ENCODE data around the gene COL12A1.
A peak's percentile ranks its signal among the peaks of the same experiment; 100 is the strongest.
"Not testable (repeated sequence)": the region's sequence is repeated elsewhere in the genome, so short reads cannot be mapped to it uniquely, and the experiment has no call there.

COL12A1 gene

GRCh38 chr6:75213112-75213511 lies 7.3 kb upstream of the COL12A1 start:
- no peak for DNase-seq (ENCODE audit: low read depth in 1 of 2, low spot score in 1 of 2)

- no peak for DNase-seq (ENCODE audit: low read depth in 1 of 2, low spot score in 1 of 2)
Measured at GRCh38 chr6:75211920-75212590, 6.2 kb upstream of the COL12A1 start.

DNA sequence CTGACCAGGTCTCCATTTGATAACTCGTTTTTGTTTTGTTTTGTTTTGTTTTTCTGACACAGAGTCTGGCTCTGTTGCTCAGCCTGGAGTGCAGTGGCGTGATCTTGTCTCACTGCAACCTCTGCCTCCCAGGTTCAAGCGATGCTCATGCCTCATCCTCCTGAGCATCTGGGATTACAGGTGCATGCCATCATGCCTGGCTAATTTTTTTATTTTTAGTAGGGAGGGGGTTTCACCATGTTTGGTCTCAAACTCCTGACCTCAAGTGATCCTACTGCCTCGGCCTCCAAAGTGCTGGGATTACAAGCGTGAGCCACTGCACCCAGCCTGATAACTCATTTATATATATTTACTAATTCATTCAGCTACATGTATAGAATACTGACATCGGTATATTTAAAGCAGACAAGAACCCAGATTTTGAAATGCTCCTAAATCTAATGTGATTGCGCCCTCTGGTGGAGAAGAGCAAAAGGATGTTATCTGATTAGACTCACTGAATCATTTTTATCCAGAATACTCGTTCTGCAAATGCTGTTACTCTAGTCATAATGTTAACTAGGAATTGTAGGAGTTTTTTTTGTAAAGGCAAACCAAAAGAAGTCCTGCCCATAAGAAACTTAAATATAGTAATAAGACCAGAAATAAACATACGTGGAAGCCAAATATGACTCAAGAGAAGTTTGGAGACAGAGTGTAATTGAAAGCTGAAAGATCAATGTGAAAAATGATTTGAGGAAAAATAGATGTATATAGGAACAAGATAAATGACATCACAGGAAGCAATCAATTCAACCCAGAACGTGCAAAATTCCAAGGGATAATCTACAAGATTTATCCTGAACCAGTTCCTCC lies 5.3 kb upstream of the COL12A1 start:
- DNase-seq (ENCODE audit: low read depth in 1 of 2, low spot score in 1 of 2) = no peak

GRCh38 chr6:75209184-75209723 lies 3.4 kb upstream of the COL12A1 start:
- DNase-seq (ENCODE audit: low read depth in 1 of 2, low spot score in 1 of 2) = no peak

GRCh38 chr6:75208298-75209183 lies 2.7 kb upstream of the COL12A1 start:
- peak; percentile 60 to 66 for DNase-seq (ENCODE audit: low read depth in 1 of 2, low spot score in 1 of 2)

GRCh38 chr6:75206576-75207342 lies 906 bp upstream of the COL12A1 start:
- DNase-seq (ENCODE audit: low read depth in 1 of 2, low spot score in 1 of 2) = no peak

DNA sequence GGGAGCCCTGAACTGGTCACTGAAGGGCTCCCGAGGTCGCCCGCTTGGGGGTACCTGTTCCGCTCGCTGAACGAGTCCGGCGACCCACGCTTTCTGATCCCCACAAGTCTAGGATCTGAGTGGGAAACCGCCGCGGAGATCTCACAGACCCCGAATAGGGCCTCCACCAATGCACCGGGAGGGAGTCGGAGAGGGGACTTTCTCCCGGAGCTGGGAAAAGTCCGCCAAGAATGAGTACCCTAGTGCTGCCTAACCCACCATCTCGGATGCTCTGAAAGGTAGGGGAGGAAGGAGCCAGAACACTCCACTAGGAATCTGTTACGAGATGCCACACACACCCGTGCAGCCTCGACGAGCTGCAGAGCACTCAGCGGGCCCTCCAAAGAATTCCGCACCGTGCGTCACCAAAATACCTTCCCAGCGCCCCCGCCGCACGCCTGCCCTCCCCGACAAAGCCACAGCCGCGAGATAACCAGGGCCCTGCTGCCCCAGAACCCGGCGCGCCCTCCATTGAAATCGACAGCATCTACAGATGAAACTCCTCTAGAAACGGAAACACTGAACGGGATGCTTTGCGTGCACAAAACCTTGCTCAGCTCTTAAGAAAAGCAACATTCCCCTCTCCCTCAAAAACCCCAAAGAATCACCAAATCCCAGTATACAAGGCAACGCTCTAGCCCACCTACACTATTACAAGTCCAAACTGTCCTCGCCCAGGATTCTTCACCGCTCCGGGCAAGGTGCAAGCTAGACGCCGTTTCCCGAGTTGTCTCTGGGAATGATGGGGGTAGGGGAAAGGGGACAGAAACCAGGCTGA lies 686 bp downstream of the COL12A1 start:
- DNase-seq (ENCODE audit: low read depth in 1 of 2, low spot score in 1 of 2) = no peak

GRCh38 chr6:75204217-75204958 lies 1.5 kb downstream of the COL12A1 start:
- DNase-seq (ENCODE audit: low read depth in 1 of 2, low spot score in 1 of 2) = no peak

DNA sequence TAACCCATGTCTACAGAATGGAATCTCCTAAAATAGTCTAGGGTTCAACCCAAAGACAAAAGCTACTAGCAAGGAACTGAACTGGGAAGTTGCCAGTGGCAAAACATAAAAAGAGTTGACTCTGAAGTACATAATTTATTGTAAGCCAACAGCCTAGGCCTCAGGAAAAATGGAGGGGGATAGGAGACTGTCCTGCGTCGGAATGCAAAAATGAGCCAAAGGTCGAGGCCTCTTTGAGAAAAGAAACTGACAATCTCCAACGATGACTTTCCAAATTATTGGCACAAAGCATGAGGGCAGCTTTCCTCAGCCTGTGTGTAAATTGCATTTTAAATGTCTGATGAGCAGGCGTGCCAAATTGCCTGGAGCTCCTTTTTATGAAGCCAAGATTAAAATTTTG lies 2.1 kb downstream of the COL12A1 start:
- no peak for DNase-seq (ENCODE audit: low read depth in 1 of 2, low spot score in 1 of 2)

- DNase-seq (ENCODE audit: low read depth in 1 of 2, low spot score in 1 of 2) = no peak
Measured at GRCh38 chr6:75202676-75203131, 3.1 kb downstream of the COL12A1 start.

DNA sequence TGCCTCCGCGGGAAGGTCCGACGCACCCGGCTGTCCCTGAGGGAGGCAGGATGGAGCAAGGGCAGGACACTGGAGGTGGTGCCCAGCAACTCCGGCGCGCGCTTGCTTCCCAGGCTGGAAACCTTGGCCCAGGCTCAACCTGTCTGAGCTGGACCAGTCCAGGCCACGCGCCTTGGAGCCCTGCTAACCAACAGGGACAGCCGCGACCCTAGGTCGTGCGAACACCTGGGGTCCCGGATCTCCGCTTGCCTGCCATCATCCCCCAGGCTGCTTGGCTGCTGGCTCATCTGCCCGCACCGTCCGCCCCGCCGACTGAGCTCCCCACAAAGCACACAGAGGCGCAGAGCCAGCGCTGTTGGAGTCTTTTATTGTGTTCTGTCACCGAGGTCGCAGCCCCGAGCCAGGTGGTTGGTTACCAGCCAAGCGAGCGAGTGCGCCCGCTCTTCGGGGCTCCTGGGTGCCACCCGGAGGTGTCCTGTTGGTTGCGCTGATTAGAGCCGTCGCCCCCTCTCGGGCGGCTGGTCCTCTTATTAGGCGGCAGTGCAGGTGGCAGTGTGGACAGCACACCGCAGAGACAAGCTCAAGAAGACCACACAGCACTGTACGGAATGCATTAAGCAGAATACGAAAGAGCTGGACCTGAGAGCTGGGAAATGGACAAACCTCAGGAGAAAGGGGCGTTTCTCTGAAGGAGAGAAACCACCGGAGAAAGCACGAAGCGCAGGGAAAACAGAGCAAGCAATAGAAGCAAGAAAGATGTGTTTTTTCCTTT lies 3.8 kb downstream of the COL12A1 start:
- DNase-seq (ENCODE audit: low read depth in 1 of 2, low spot score in 1 of 2) = no peak

- DNase-seq (ENCODE audit: low read depth in 1 of 2, low spot score in 1 of 2) = no peak
Measured at GRCh38 chr6:75201021-75201420, 4.8 kb downstream of the COL12A1 start.

GRCh38 chr6:75199889-75200288 lies 6.0 kb downstream of the COL12A1 start:
- no peak for DNase-seq (ENCODE audit: low read depth in 1 of 2, low spot score in 1 of 2)

DNA sequence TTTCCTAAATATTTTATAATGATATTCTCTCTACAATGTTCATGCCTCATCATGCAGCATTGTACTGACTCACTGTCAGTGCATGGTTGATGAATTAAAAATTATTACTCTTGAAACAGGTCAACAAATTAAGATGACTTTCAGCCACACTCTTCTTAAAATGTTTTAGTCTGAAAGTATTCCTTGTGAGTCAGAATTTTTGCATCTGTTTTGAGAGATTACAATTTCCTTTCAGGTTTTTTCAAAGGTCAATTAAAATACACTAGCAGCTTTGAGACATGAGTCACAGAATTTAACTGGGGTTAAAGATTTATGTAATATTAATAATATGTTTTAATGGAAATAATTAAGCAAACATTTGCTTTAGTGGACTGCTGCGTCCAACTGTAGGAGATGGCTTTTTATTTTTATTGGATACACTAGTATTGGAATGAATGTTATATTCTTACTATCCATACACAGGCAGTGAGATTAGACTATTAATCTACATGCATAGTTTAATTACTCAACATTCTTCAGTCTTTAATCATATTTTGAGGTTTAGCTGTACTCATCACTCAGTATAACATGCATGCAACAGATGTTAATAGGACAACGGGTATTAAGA lies 9.7 kb downstream of the COL12A1 start:
- DNase-seq (ENCODE audit: low read depth in 1 of 2, low spot score in 1 of 2) = no peak

DNA sequence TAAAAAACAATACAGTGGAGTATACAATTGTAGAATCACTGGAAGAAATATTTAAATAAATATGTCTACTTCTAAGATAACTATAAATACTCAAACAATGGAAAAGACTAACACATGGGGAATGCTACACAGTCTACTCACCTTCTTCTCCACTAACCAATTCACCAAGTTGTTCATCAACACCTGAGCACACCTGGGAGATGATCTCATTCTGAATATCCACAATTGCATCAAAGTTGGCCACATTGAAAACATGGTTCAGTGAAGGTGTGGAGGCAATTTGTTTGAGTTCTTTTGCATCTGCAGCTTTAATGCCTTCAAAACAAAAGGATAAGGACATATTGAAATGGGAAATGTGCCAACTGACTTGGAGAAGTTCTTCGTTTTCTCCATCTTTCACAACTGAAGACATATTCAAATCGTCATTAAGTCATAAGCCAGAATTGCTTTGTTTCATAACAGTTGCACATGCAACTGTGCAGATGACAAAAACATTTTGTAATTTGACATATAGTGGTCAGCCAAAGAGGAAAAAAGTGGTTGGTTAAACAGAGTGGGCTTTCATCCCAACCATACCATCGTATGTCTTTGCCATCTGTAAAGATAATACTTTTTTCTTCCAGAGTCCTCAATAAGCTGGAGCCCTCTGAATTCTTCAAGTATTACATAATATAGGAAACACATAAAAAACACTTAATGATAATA lies 17.5 kb downstream of the COL12A1 start:
- no peak for DNase-seq (ENCODE audit: low read depth in 1 of 2, low spot score in 1 of 2)

DNA sequence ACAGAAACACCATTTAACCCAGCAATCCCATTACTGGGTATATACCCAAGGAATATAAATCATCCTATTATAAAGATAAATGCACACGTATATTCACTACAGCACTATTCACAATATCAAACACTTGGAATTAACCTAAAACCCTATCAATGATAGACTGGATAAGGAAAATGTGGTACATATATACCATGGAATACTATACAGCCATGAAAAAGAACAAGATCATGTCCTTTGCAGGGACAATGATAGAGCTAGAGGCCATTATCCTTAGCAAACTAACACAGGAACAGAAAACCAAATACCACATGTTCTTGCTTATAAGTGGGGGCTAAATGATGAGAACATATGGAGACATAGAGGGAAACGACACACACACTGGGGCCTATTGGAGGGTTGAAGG lies 19.3 kb downstream of the COL12A1 start:
- DNase-seq (ENCODE audit: low read depth in 1 of 2, low spot score in 1 of 2) = not testable (repeated sequence)

- DNase-seq (ENCODE audit: low read depth in 1 of 2, low spot score in 1 of 2) = no peak
Measured at GRCh38 chr6:75183099-75183541, 22.7 kb downstream of the COL12A1 start.

Data from activated T-helper 1 cell treated with anti-CD3 and anti-CD28 coated beads, Interleukin-2, amount 50 U/mL, for 16 hours (primary cell).